DMS53 (cell line): ENCODE results near the gene WDR27.
"Not testable (repeated sequence)": the region's sequence is repeated elsewhere in the genome, so short reads cannot be mapped to it uniquely, and the experiment has no call there.

Source experiments
- DNase-seq: peaks from one replicate; lab custom pipeline; 2025; lab: John Stamatoyannopoulos, UW

Gene WDR27

DNA sequence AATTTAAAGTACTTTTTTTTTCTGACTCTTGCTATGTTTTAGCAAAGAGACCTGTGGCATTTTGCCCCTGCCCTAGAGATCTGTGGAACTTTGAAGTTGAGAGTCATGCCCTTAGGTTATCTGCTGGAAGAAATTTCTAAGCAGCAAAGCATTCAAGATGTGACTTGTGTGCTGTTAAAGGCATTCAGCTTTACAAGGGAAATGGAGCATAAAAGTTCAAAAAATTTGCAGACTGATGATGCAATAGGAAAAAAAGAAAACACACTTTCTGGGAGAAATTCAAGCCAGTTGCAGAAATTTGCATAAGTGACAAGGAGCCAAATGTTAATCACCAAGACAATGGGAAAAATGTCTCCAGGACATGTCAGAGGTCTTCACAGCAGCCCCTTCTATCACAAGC, 267.3 kb downstream of the WDR27 start:
- not testable (repeated sequence) for DNase-seq

DNA sequence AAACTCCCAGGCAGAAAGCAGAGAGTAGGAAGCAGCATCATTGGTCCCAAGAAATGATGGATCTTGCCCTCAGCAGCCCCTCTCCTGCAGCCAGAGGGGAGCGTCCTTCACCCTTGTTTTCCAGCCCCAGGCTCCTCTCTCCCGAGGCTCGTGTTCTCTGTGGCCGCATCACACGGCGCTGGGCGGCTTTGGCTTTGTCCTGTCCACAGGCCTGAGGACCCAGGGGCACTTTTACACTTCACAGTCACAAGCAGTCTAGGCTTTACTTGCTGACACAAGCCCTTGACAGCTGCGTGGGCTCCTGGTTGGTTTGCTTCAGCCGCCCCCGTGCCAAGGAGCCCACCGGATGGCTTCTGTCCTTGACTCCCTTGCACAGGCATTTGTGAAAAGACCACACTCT, 272.8 kb downstream of the WDR27 start:
- DNase-seq = no peak

DNA sequence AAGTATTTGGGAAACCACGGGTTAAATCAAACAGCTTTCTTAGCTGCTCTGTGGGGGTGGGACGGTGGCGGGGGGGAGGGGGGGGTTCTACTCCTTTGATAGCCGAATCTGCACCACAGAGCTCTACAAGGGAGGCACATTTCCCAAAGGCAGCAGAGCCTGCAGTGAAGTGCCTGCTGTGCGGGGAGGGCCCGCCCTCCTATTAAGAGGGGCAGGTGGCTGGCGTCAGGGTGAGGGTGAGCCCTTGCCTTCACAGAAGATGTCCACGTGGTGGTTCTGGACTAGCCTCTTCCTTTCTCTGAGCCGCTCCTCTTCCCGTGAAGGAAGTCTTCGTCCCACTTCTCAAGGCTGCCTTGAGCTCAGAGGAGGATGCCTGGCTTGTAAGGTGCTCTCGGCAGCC, 273.3 kb downstream of the WDR27 start:
- peak; percentile 49 for DNase-seq

GRCh38 chr6:169427856-169428255, 274.0 kb downstream of the WDR27 start:
- DNase-seq = no peak

GRCh38 chr6:169426611-169427010, 275.2 kb downstream of the WDR27 start:
- DNase-seq = no peak

DNA sequence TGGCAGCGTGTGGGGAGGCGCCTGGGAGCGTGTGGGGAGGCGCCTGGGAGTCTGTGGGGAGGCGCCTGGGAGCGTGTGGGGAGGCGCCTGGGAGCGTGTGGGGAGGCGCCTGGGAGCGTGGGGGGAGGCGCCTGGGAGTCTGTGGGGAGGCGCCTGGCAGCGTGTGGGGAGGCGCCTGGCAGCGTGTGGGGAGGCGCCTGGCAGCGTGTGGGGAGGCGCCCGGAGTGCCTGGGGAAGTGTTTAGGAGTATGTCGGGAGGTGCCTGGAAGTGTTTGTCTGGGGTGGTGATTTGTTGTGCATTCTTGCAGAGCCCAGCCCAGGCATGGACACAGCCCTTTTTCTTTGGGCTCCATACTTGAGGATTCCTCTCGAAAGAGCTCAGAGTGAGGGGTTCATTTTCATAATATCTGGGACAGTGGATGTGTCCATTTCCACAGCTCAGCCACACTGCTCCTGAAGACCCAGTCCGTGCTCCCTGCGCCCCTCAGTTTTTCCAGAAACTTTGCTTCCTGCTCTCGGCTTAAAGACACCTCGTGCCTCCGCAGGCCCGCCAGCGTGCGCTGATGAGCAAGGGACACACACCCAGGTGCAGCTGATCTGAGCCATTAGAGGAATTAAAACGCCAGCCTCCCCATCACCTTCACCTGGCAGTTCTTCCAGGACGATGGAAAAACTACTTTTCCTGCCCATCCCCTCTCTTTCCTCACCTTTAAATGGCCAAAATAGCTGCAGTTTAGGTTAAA, 276.0 kb downstream of the WDR27 start:
- DNase-seq = no peak

DNA sequence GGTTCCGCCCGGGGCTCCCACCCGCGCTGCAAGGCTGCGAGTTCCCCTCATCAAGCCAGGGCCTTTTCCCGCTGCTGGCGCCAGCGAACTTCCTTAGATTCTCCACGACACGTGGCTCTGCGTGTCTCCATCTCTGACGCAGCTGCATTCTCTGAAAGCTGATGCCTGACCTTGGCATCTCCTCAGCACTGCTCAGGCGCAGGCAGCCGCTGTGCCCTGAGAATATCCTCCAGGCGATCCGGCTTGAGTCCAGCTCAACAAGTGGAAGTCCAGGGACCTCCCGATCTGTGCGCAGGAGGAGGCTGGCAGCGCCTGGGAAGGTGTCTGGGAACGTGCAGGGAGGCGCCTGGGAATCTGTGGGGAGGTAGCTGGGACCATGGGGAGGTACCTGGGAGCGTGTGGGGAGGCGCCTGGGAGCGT, 277.0 kb downstream of the WDR27 start:
- DNase-seq = no peak

DNA sequence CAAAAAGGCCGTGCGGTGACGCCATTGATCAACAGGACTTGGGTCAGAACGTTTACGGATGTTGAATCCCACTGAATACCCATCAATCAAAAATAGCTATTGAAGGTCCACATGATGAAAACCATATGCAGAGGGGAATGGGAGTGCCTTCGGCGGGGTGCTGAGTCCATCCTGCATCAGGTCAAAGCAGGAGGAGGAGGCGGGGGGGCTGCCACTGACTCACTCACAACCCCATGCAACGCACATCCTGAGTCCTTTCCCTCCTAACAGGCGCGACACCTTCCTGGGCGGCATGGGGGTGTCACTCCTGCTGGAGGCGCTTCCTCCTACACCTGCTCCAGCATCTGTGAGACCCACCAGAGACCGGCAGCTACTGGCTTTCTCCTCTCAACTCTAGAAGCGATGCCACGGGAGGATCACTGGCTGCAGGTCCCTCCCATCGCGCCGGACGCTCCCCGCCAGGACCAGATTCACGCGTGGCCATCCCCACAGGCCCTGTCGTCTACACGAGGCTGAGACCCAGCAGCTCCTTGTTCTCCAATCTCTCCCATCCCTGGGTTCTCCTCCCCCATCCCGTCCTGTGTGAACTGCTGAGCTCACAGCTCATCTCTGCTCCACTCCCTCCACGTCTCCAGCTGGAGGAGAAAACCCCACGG, 277.6 kb downstream of the WDR27 start:
- DNase-seq = no peak

GRCh38 chr6:169421586-169422264, 280.1 kb downstream of the WDR27 start:
- no peak for DNase-seq

DNA sequence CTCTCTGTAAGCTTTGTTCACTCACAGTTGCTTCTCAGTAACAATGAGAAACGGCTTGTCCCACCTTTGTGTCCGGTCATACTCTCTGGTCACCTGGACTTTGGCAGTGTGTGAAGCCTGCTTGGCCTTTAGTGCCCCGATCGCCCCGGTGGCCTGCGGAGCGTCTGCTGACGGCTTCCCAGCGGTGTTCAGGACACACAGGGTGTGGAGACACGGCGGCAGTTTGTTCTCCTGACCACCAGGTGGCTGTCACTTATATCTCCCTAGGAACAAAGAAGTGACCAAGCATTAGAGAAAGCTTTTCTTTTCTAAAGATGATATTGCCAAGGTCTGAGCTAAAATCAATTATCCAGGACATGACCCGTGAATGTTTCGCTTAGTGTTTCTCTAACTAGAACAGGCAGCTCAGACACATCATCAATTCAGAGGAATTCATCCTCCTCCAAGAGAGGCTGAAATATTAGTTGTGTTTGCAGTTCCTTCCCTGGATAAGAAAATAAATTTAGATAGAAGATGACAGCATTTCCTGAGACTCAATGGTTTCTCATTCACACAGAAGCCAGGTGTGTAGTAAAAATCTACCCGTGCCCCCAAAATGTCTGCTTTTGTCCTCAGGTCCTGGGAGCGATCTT, 280.8 kb downstream of the WDR27 start:
- peak; percentile 61 for DNase-seq

GRCh38 chr6:169417101-169417500, 284.7 kb downstream of the WDR27 start:
- DNase-seq = no peak

DNA sequence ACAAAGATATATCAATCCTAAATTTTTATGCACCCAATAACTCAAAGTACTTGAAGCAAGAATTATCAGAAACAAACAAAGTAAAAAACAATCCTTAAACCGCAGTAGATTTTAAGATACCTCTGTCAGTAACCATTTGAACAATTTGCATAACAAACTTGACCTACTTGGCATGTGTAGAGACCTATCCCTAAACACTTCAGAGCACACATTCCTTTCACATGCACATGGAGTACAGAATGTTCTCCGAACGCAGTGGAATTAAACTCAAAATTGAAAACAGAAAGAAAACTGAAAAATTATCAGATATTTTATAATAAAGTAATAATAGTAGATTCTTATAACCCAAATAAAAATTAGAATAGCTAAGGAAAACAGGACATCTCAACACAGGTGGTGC, 285.6 kb downstream of the WDR27 start:
- DNase-seq = no peak

DNA sequence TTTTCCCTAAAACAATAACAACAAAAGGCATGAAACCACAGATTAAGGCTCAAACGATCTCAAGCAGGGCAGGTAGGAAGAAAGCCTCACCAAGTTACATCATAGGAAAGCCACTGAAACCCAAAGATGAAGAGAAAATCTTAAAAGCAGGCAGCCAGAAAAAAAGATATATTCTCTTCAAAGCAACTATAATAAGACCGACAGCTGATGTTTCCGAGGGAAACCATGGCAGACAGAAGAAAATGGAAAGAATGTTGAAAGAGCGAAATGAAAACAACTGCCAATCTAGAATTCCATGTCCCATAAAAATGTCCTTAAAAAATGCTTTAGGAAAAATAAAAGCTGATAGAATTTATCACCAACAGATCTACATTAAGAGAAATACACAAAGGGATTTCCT, 286.6 kb downstream of the WDR27 start:
- DNase-seq = peak; percentile 8

DNA sequence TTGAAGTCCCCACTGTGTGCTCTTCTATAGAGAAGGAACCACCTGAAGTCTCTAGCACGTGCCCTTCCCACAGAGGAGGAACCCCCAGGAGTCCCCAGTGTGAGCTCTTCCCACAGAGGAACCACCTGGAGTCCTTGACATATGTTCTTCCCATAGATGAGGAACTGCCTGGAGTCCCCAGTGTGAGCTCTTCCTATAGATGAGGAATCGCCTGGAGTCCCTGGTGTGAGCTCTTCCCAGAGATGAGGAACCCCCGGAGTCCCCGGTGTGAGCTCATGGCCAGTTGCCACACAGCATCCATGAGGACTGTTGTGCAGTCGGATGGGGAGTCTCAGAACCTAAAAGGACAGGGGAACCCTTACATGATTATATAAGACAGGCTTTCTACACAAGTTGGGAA, 290.1 kb downstream of the WDR27 start:
- DNase-seq = no peak

DNA sequence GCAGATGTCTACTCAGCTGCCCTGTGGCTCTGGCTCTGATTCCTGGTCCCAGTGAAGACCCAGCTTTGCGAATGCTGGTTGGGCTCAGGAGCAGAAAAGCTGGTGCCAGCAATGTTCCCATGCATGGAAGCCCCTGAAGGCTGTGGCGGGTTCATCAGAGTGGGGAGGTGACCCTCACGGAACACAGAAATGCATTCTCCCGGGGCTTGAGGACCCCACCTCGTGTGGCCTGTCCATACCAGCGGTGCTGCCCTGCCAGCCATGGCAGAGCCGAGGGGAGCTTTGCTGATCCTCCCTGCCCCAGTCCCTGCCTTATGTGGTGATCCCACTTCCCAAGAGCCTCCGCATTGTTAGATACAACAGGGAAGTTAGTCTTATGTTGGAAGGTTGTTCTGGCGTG, 290.5 kb downstream of the WDR27 start:
- DNase-seq = no peak

- no peak for DNase-seq
Measured at GRCh38 chr6:169409742-169410312, 292.0 kb downstream of the WDR27 start.

- no peak for DNase-seq
Measured at GRCh38 chr6:169407325-169407724, 294.5 kb downstream of the WDR27 start.
